HCT116 (cell line): ENCODE results near the gene PDE1A. TPM values are rescaled to one million over a fixed set of nuclear protein-coding genes. Genes with fewer than 3 reads are reported as not detected.

Source experiments
- ATAC-seq: fragments of 200-7000 bp; cut with Tn5 transposase; 2 replicates; pipeline ENCODE4 v1.9.1; 2020; ENCODE audit warnings: mild to moderate bottlenecking, moderate library complexity
- BruUV-seq: library from RNA; stranded (reverse); fragments of 400-500 nt; replicated peaks from 2 replicates; lab custom pipeline; 2021; lab: Mats Ljungman, UMichigan
- CTCF ChIA-PET: fragments of 300-600 bp; sonication (Branson Sonifier 250); formaldehyde crosslinking; loops from one replicate; lab custom pipeline; 2021; ENCODE audit warnings: antibody characterized with exemption; lab: Charles Lee
- POLR2A ChIA-PET: fragments of 300-600, 350-600 bp; sonication (Branson Sonifier 250); formaldehyde crosslinking; loops from one replicate; lab custom pipeline; 2021; ENCODE audit warnings: antibody characterized with exemption; lab: Charles Lee
- RAD21 ChIA-PET, 2 experiments: fragments of 300-600 bp; sonication (Branson Sonifier 250); formaldehyde crosslinking; loops; one replicate each; lab custom pipeline; 2023; ENCODE audit warnings: low total read pairs in 2 of 2; ENCODE audit not compliant: uncharacterized antibody in 2 of 2, unreplicated experiment in 2 of 2, low non-redundant PET in 1 of 2; lab: Charles Lee
- DNase-seq: peaks from one replicate; pipeline ENCODE4 v3.0.0-alpha.2; 2010; ENCODE audit warnings: low read depth, low spot score
- H2AFZ ChIP-seq: fragments of 200-600 bp; shearing (Covaris generic), sonication (generic); 2 replicates; pipeline ENCODE4 v1.6.1; 2017; ENCODE audit warnings: low read depth, mixed run types, mixed read lengths, antibody characterized with exemption, low read length; ENCODE audit not compliant: poor library complexity, severe bottlenecking
- H3K27ac ChIP-seq: 2 replicates; pipeline ENCODE4 v1.5.1; 2012; ENCODE audit warnings: low read depth, low read length
- H3K27me3 ChIP-seq: fragments of 200-600 bp; sonication (generic); 2 replicates; pipeline ENCODE4 v1.6.1; 2016; ENCODE audit warnings: mixed run types, low read length, mixed read lengths; ENCODE audit not compliant: insufficient read depth
- H3K36me3 ChIP-seq, 2 experiments: fragments of 200-500 bp in 1 of 2; fragments of 200-600 bp in 1 of 2; sonication (Bioruptor generic) in 1 of 2; sonication (generic) in 1 of 2; 2 replicates each; pipeline versions ENCODE4 v1.5.1 to v1.6.1; 2014 to 2016; ENCODE audit warnings: low read length in 2 of 2, inconsistent platforms in 1 of 2, mixed read lengths in 1 of 2, mixed run types in 1 of 2; ENCODE audit not compliant: insufficient read depth in 2 of 2, control insufficient read depth in 1 of 2
- H3K4me1 ChIP-seq, 2 experiments: fragments of 200-600 bp in 1 of 2; sonication (generic) in 1 of 2; 2 replicates each; pipeline versions ENCODE4 v1.5.1 to v1.6.1; 2012 to 2017; ENCODE audit warnings: low read length in 2 of 2, inconsistent platforms in 1 of 2, mild to moderate bottlenecking in 1 of 2, mixed read lengths in 1 of 2, mixed run types in 1 of 2, moderate library complexity in 1 of 2; ENCODE audit not compliant: insufficient read depth in 2 of 2, control insufficient read depth in 1 of 2
- H3K4me2 ChIP-seq: fragments of 200-600 bp; sonication (generic); 2 replicates; pipeline ENCODE4 v1.6.1; 2017; ENCODE audit warnings: mixed run types, low read length, mixed read lengths
- H3K4me3 ChIP-seq, 2 experiments: fragments of 200-600 bp in 1 of 2; sonication (generic) in 1 of 2; replicated peaks in 1 of 2; 2 replicates each; pipeline ENCODE4 v1.5.1; 2011 to 2016; ENCODE audit warnings: low read length in 2 of 2, control low read depth in 1 of 2, low read depth in 1 of 2, mild to moderate bottlenecking in 1 of 2, mixed read lengths in 1 of 2, mixed run types in 1 of 2
- H3K79me2 ChIP-seq: fragments of 200-600 bp; sonication (generic); 2 replicates; pipeline ENCODE4 v1.6.1; 2017; ENCODE audit warnings: mild to moderate bottlenecking, mixed run types, low read length, moderate library complexity, mixed read lengths; ENCODE audit not compliant: insufficient read depth
- H3K9ac ChIP-seq: fragments of 200-600 bp; sonication (generic); 2 replicates; pipeline ENCODE4 v1.6.1; 2016; ENCODE audit warnings: low read length, mixed read lengths
- H3K9me2 ChIP-seq: fragments of 200-600 bp; sonication (generic), shearing (Covaris generic); 2 replicates; pipeline ENCODE4 v1.6.1; 2017; ENCODE audit warnings: mixed run types, mild to moderate bottlenecking, moderate library complexity; ENCODE audit not compliant: insufficient read depth
- H3K9me3 ChIP-seq, 2 experiments: fragments of 200-500 bp in 1 of 2; fragments of 200-600 bp in 1 of 2; sonication (Bioruptor generic) in 1 of 2; sonication (generic) in 1 of 2; 2 replicates each; pipeline ENCODE4 v1.6.1; 2014 to 2017; ENCODE audit warnings: low read length in 2 of 2, mixed read lengths in 2 of 2, inconsistent platforms in 1 of 2, low read depth in 1 of 2, mild to moderate bottlenecking in 1 of 2, mixed run types in 1 of 2, moderate library complexity in 1 of 2; ENCODE audit not compliant: control insufficient read depth in 1 of 2, insufficient read depth in 1 of 2
- H4K20me1 ChIP-seq: fragments of 200-600 bp; sonication (generic), shearing (Covaris generic); 2 replicates; pipeline ENCODE4 v1.6.1; 2017; ENCODE audit warnings: mixed run types, mild to moderate bottlenecking, moderate library complexity; ENCODE audit not compliant: insufficient read depth
- ATF3 ChIP-seq: IDR thresholded peaks from 2 replicates; pipeline ENCODE4 v1.6.1; 2012
- CBX3 ChIP-seq: IDR thresholded peaks from 2 replicates; pipeline ENCODE4 v1.6.1; 2012; ENCODE audit warnings: low read depth
- CEBPB ChIP-seq: IDR thresholded peaks from 2 replicates; pipeline ENCODE4 v1.6.1; 2012; ENCODE audit warnings: low read depth
- EGR1 ChIP-seq: IDR thresholded peaks from 2 replicates; pipeline ENCODE4 v1.6.1; 2012; ENCODE audit warnings: low read depth
- ELF1 ChIP-seq: IDR thresholded peaks from 2 replicates; pipeline ENCODE4 v1.6.1; 2012; ENCODE audit warnings: low read depth, borderline replicate concordance
- EZH2 ChIP-seq: fragments of 200-600 bp; sonication (generic); IDR thresholded peaks from 2 replicates; pipeline ENCODE4 v1.6.1; 2017; ENCODE audit warnings: antibody characterized with exemption, mixed run types
- EZH2phosphoT487 ChIP-seq: fragments of 200-600 bp; IDR thresholded peaks from 2 replicates; pipeline ENCODE4 v1.6.1; 2018; ENCODE audit warnings: antibody characterized with exemption, borderline replicate concordance
- FOSL1 ChIP-seq: IDR thresholded peaks from 2 replicates; pipeline ENCODE4 v1.6.1; 2012; ENCODE audit warnings: low read depth
- RAD21 ChIP-seq: IDR thresholded peaks from 2 replicates; pipeline ENCODE4 v1.6.1; 2012; ENCODE audit warnings: low read depth, mild to moderate bottlenecking
- REST ChIP-seq: IDR thresholded peaks from 2 replicates; pipeline ENCODE4 v1.6.1; 2012; ENCODE audit warnings: low read depth
- SIN3A ChIP-seq: IDR thresholded peaks from 2 replicates; pipeline ENCODE4 v1.6.1; 2012; ENCODE audit warnings: low read depth
- SP1 ChIP-seq: IDR thresholded peaks from 2 replicates; pipeline ENCODE4 v1.6.1; 2012; ENCODE audit warnings: low read depth
- SRF ChIP-seq: IDR thresholded peaks from 2 replicates; pipeline ENCODE4 v1.6.1; 2012; ENCODE audit warnings: low read depth
- TCF7L2 ChIP-seq: IDR thresholded peaks from 2 replicates; pipeline ENCODE4 v1.7.0; 2011; ENCODE audit warnings: borderline replicate concordance, inconsistent platforms; ENCODE audit not compliant: insufficient read depth, insufficient read length; ENCODE audit errors: extremely low read depth
- ZFX ChIP-seq: fragments of 450-650 bp; IDR thresholded peaks from 2 replicates; pipeline ENCODE4 v1.6.1; 2017
- ZNF274 ChIP-seq: fragments of 200-500 bp; sonication (Bioruptor generic); IDR thresholded peaks from 2 replicates; pipeline ENCODE4 v1.6.1; 2014; ENCODE audit warnings: mild to moderate bottlenecking, low read depth, low read length, inconsistent platforms
- intact Hi-C: fragments of 100-400 bp; cut with micrococcal nuclease; formaldehyde crosslinking; loops from 2 replicates; pipeline ENCODE4 v1.10.0; 2022
- total RNA-seq: library from RNA; stranded (reverse); gene quantifications from one replicate; pipeline ENCODE4 v1.2.1, GENCODE V29; 2021; ENCODE audit not compliant: unreplicated experiment
- TF ChIP-seq, protein P1 (sequence below): IDR thresholded peaks from 2 replicates; pipeline ENCODE4 v1.6.1; 2011; ENCODE audit warnings: mild to moderate bottlenecking, low read length, moderate library complexity; ENCODE audit not compliant: insufficient replicate concordance; ENCODE audit errors: extremely low read depth
- TF ChIP-seq, protein P2 (sequence below): IDR thresholded peaks from 2 replicates; pipeline ENCODE4 v1.6.1; 2012

The PDE1A gene
- total RNA-seq, 1 experiment from 2014 or later: 0.12 TPM

GRCh38 chr2:182428476-182428875 is 1.6 kb upstream of the PDE1A start:
- Histone ChIP-seq H2AFZ (no peak overlapping the region), H3K79me2 (no peaks in the 10 kb centered on the region), H3K4me1 (no peaks in the 10 kb centered on the region), H3K4me3 (no peak overlapping the region), H3K9me2 (no peaks in the 10 kb centered on the region), H3K36me3 (no peaks in the 10 kb centered on the region), H3K9me3 (no peaks in the 10 kb centered on the region), H4K20me1 (no peaks in the 10 kb centered on the region), H3K27ac (no peak overlapping the region), H3K9ac (no peak overlapping the region), H3K4me2 (no peak overlapping the region), H3K27me3 (no peaks in the 10 kb centered on the region)
- ATAC-seq (no peak), DNase-seq (no peak)
- TF ChIP-seq CEBPB (no peak), CBX3 (no peak), ZNF274 (no peak), SRF (no peak), REST (no peak), ELF1 (no peak), SIN3A (no peak), EZH2phosphoT487 (no peak), TCF7L2 (no peak), EGR1 (no peak), ZFX (no peak), RAD21 (no peak), ATF3 (no peak), FOSL1 (no peak), EZH2 (no peak), SP1 (no peak)
- TF ChIP-seq, protein P1, sequence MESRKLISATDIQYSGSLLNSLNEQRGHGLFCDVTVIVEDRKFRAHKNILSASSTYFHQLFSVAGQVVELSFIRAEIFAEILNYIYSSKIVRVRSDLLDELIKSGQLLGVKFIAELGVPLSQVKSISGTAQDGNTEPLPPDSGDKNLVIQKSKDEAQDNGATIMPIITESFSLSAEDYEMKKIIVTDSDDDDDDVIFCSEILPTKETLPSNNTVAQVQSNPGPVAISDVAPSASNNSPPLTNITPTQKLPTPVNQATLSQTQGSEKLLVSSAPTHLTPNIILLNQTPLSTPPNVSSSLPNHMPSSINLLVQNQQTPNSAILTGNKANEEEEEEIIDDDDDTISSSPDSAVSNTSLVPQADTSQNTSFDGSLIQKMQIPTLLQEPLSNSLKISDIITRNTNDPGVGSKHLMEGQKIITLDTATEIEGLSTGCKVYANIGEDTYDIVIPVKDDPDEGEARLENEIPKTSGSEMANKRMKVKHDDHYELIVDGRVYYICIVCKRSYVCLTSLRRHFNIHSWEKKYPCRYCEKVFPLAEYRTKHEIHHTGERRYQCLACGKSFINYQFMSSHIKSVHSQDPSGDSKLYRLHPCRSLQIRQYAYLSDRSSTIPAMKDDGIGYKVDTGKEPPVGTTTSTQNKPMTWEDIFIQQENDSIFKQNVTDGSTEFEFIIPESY: no peak
- TF ChIP-seq, protein P2, sequence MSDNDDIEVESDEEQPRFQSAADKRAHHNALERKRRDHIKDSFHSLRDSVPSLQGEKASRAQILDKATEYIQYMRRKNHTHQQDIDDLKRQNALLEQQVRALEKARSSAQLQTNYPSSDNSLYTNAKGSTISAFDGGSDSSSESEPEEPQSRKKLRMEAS: no peak
- POLR2A ChIA-PET: no interaction called here
- BruUV-seq: no TSS peak
- RAD21 ChIA-PET: no interaction called here
- CTCF ChIA-PET: interaction anchor here (0.9 kb wide), 1 partner anchor 221 kb away, joined by 3 read pairs; no protein-coding TSS in a partner anchor
- intact Hi-C loops: no loop called here
